Kidney (tissue), 14 donors: Measurements from ENCODE around the gene TWF1. TPM values are rescaled to one million over a fixed set of nuclear protein-coding genes. Genes with fewer than 3 reads are reported as not detected.

Experiments used
- DNase-seq, 5 donors: peaks; one replicate each; pipeline ENCODE4 v3.0.0-alpha.2; 2013 to 2020
- FAIRE-seq: peaks from 2 replicates; lab custom pipeline; 2012; peaks lifted over from hg19 to GRCh38; lab: Jason Lieb, UNC
- H3K27ac ChIP-seq, 2 donors: one replicate each; pipeline ENCODE4 v1.7.0; 2013; ENCODE audit warnings: low read depth in 2 of 2, low read length in 2 of 2, inconsistent platforms in 1 of 2
- H3K27me3 ChIP-seq: one replicate; pipeline ENCODE4 v1.7.1; 2013; ENCODE audit warnings: low read length, inconsistent platforms; ENCODE audit not compliant: control insufficient read depth, insufficient read depth
- H3K36me3 ChIP-seq, 3 donors: one replicate each; pipeline versions ENCODE4 v1.7.0 to v1.7.1; 2013; ENCODE audit warnings: low read length in 3 of 3, control low read depth in 1 of 3, inconsistent platforms in 1 of 3; ENCODE audit not compliant: insufficient read depth in 3 of 3, control insufficient read depth in 2 of 3
- H3K4me1 ChIP-seq, 3 donors: one replicate each; pipeline versions ENCODE4 v1.7.0 to v1.7.1; 2013; ENCODE audit warnings: low read length in 3 of 3, inconsistent platforms in 1 of 3, low read depth in 1 of 3; ENCODE audit not compliant: control insufficient read depth in 2 of 3, insufficient read depth in 2 of 3
- H3K4me3 ChIP-seq, 3 donors: one replicate each; pipeline versions ENCODE4 v1.7.0 to v1.8.1; 2013; ENCODE audit warnings: low read length in 3 of 3, control low read depth in 1 of 3, inconsistent platforms in 1 of 3
- H3K9ac ChIP-seq, 3 donors: one replicate each; pipeline versions ENCODE4 v1.7.0 to v1.7.1; 2013; ENCODE audit warnings: low read length in 3 of 3, control low read depth in 1 of 3, inconsistent platforms in 1 of 3
- H3K9me3 ChIP-seq, 3 donors: one replicate each; pipeline versions ENCODE4 v1.7.0 to v1.7.1; 2013; ENCODE audit warnings: low read length in 3 of 3, control low read depth in 1 of 3, inconsistent platforms in 1 of 3; ENCODE audit not compliant: control insufficient read depth in 2 of 3, insufficient read depth in 1 of 3
- CTCF ChIP-seq: IDR thresholded peaks from 3 replicates; pipeline ENCODE4 v1.5.1; 2012; ENCODE audit warnings: mild to moderate bottlenecking, moderate library complexity, borderline replicate concordance; ENCODE audit not compliant: insufficient read depth; ENCODE audit errors: extremely low read depth
- intact Hi-C: fragments of 100-400 bp; cut with DNase I; formaldehyde crosslinking; loops from one replicate; pipeline ENCODE4 v1.11.1; 2022
- polyA plus RNA-seq: library from polyadenylated mRNA; stranded (reverse); fragments of 350-450 nt; fragmentation: Illumina TruSeq; extraction: RNeasy Lipid Tissue Mini Kit (QIAGEN cat#74804); gene quantifications from one replicate; pipeline ENCODE4 v1.2.3, GENCODE V29; 2014; ENCODE audit warnings: low read depth, low replicate concordance; ENCODE audit not compliant: insufficient read depth
- total RNA-seq: library from RNA; stranded (reverse); fragmentation: NEBNext Ultra II Directional; extraction: Animal tissue kit (Norgen Biotek cat#: 25700); gene quantifications from one replicate; pipeline ENCODE4 v1.2.1, GENCODE V29; 2021
- donor health status: control.
- donor health status: control.
- donor health status: control.
- donor health status: control.
- donor health status: control.
- donor health status: DM: yes; HTN: yes; CAD: no.
- donor health status: Normal renal cell carcinoma (clear cell type).

Gene TWF1
- total and polyA plus RNA-seq, 2 donors from 2014 or later = 41.0 to 75.0 TPM

DNA sequence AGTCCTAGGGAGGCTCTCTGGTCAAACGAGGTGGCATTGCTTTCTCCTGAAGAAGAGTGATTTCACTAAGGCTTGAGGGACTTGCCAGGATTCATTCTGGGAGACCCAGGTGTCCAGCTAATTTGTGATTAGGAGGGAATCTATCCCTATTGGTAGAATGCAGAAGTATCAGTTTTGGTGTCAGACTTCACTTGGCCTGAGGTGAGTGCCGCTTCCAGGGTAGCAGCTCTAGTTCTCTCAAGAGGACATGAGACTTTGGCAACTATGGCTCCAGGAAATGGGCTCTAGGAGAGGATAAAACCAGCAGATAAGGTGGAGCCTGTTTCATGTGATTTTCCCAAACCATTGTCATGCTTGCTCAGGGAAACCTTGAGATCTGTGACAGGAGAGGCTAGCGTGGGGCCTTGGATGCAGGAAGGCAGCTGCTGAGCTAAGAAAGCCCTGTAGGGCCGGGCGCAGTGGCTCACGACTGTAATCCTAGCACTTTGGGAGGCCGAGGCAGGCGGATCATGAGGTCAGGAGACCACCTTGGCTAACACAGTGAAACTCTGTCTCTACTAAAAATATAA lies 18.2 kb upstream of the TWF1 start:
- DNase-seq (no peak), FAIRE-seq (no peak)
- no peak overlapping the region for H3K9ac ChIP-seq
- H3K4me3 ChIP-seq = no peak overlapping the region
- H3K27me3 ChIP-seq = no peaks in the 10 kb centered on the region
- H3K36me3 ChIP-seq = no peaks in the 10 kb centered on the region
- no peak overlapping the region for H3K27ac ChIP-seq
- H3K4me1 ChIP-seq = no peaks in the 10 kb centered on the region
- intact Hi-C loops = no loop called here
- TF ChIP-seq CTCF = no peak
- H3K9me3 ChIP-seq = no peaks in the 10 kb centered on the region

DNA sequence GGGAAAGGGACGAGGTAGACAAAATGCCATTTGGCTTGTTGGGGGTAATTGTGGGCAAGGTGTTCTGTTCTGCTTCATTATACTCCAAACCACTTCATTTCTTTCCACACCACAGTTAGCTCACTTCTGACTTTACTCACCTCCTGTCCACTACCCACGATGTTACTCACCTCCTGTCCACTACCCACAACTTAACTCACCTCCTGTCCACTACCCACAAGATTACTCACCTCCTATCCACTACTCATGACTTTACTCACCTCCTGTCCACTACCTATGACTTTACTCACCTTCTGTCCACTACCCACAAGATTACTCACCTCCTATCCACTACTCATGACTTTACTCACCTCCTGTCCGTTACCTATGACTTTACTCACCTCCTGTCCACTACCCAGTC lies 10.1 kb upstream of the TWF1 start:
- Histone ChIP-seq H3K9ac (no peak overlapping the region), H3K27me3 (no peaks in the 10 kb centered on the region), H3K36me3 (no peaks in the 10 kb centered on the region), H3K27ac (no peak overlapping the region), H3K4me3 (no peak overlapping the region), H3K4me1 (no peaks in the 10 kb centered on the region), H3K9me3 (no peaks in the 10 kb centered on the region)
- DNase-seq (no peak), FAIRE-seq (no peak)
- TF ChIP-seq CTCF = no peak
- intact Hi-C loops = no loop called here

DNA sequence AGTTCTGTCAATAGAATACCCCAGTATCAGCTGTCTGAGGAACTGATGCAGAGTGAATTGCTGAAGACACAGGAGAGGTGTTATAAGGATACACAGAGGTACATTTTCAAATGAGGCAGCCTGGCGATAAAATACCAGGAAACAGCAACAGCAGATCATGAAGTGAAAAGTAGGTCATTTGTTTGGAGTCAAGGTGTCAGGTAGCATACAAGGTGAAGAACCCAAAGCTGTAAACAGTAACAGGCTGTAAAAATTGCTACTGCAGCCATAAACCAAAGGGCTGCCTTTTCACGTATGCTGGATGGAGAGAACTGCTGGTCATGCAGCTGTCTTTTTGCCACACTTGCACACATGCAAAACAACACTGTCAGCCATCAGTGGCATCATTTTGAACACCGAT lies 9.3 kb upstream of the TWF1 start:
- FAIRE-seq = no peak
- no peaks in the 10 kb centered on the region for H3K4me1 ChIP-seq

More for the DNA sequence above, 9.3 kb upstream of the TWF1 start:
- H3K4me3 ChIP-seq = no peak overlapping the region
- no peaks in the 10 kb centered on the region for H3K9me3 ChIP-seq
- no peak for TF ChIP-seq CTCF
- H3K27ac ChIP-seq = no peak overlapping the region
- DNase-seq = peak in 1 of 5 donors; percentile 16
- no peaks in the 10 kb centered on the region for H3K36me3 ChIP-seq
- no peaks in the 10 kb centered on the region for H3K27me3 ChIP-seq
- intact Hi-C loops = no loop called here
- no peak overlapping the region for H3K9ac ChIP-seq
